ENCODE measurements around the gene SRGAP3. TPM values are rescaled to one million over a fixed set of nuclear protein-coding genes. Genes with fewer than 3 reads are reported as not detected.

SRGAP3 gene
- total and polyA plus RNA-seq, 8 donors, result 0.31 to 31.7 (median 5.8) TPM

DNA sequence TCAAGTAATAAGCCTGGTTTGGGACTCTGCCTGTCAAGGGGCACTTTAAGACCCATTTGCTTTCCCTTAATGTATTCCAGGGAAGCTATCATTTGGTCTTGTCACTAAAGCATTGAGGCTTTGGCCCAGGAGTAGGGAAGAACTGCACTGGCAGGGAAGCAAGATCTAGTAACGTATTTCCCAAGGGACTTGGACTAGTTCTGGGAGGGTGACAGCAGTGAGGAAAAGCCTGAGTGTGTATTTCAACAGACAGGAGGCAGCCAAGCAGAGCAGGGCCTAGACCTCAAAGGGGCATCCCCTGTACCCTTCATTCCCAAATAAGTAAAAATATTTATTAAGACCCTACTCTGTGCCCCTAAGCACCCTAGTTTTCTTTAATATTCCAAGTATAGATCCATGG, 92.8 kb downstream of the SRGAP3 start:
- Histone ChIP-seq H3K4me1 (peaks cover 0 to 3% (median 0%) of the 10 kb centered on the region in 4 donors), H3K9me3 (peaks cover 0 to 6% (median 4%) of the 10 kb centered on the region in 4 donors), H3K27ac (no peak overlapping the region), H3K36me3 (no peaks in the 10 kb centered on the region), H3K27me3 (no peaks in the 10 kb centered on the region), H3K4me3 (no peak overlapping the region)
- TF ChIP-seq POLR2A (IDR thresholded peaks at IDR 0.05) (no peak), POLR2AphosphoS5 (IDR thresholded peaks at IDR 0.05) (no peak), EP300 (IDR thresholded peaks at IDR 0.05) (no peak)
- TF ChIP-seq, protein P1, sequence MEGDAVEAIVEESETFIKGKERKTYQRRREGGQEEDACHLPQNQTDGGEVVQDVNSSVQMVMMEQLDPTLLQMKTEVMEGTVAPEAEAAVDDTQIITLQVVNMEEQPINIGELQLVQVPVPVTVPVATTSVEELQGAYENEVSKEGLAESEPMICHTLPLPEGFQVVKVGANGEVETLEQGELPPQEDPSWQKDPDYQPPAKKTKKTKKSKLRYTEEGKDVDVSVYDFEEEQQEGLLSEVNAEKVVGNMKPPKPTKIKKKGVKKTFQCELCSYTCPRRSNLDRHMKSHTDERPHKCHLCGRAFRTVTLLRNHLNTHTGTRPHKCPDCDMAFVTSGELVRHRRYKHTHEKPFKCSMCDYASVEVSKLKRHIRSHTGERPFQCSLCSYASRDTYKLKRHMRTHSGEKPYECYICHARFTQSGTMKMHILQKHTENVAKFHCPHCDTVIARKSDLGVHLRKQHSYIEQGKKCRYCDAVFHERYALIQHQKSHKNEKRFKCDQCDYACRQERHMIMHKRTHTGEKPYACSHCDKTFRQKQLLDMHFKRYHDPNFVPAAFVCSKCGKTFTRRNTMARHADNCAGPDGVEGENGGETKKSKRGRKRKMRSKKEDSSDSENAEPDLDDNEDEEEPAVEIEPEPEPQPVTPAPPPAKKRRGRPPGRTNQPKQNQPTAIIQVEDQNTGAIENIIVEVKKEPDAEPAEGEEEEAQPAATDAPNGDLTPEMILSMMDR (IDR thresholded peaks at IDR 0.05), result no peak
- 73 to 88% (median 82%) methylated on average over 1 of the region's 1 CpG for WGBS, 5 donors
- DNase-seq, result no peak
- intact Hi-C loops (cut with DNase I; ENCODE audit: low total_unique reads), result no loop called here

DNA sequence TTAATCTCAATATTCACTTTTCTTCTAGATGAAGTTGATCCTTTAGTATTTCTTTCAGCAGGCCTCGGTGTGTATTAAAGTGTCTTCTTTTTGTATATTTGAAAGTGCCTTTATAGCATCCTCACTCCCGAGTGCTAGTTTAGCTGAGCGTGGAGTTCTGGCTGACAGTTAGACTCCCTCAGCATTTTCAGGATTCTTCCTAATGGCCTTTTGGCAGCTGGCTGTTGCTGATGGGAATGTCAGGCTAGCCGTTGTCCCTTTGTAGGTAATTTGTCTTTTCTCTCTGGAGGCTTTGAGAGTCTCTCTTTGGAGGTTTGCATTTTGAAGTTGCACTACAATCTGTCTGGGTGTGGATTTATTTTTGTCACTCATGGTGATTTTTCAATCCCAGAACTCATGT, 94.4 kb downstream of the SRGAP3 start:
- Histone ChIP-seq H3K9me3 (peaks cover 10 to 20% (median 18%) of the 10 kb centered on the region in 4 donors), H3K27me3 (no peaks in the 10 kb centered on the region), H3K36me3 (no peaks in the 10 kb centered on the region), H3K4me3 (no peak overlapping the region), H3K27ac (no peak overlapping the region), H3K4me1 (peaks cover 0 to 3% (median 0%) of the 10 kb centered on the region in 4 donors)
- no peak for DNase-seq
- WGBS, 5 donors, result 62 to 87% (median 74%) methylated on average over 4 of the region's 4 CpGs
- TF ChIP-seq EP300 (IDR thresholded peaks at IDR 0.05) (no peak), POLR2AphosphoS5 (IDR thresholded peaks at IDR 0.05) (no peak), POLR2A (IDR thresholded peaks at IDR 0.05) (no peak)
- TF ChIP-seq, protein P1 (IDR thresholded peaks at IDR 0.05), result no peak
- intact Hi-C loops (cut with DNase I; ENCODE audit: low total_unique reads), result no loop called here

DNA sequence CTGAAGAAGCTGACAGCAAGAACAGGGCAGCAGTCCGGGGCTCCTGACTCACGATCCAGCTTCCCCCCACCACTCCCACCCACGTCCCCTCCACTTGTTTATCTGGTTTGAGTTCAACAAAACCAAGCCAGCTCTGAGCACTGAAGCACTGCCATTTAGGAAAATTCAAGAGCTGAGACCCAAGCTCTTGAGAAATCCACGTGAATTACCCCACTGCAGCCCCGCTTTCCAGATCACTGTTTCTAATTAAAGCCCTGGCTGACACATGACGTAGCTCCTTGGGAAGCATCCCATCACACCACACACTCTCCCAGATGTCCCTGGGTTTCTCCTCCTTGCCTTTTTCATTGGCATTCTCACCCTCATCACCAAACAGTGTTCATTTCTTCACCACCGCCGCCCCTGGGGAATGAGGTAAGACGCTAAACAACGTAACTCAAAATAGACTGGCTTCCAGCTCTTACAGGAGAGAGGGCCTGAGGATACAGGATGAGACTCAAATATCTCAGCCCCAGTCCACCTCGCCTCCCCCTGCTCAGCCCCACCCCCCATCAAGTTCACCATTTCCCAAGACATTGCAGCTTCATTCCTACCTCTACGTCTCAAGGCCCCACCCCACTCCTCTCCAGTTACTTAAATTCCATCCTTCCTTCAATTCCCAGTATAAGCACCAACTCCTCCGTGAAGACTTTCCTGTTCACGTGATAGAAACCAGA, 95.4 kb downstream of the SRGAP3 start:
- peak in 1 of 2 donors; percentile 66 for DNase-seq
- TF ChIP-seq POLR2AphosphoS5 (IDR thresholded peaks at IDR 0.05) (peak in 1 of 3 donors; percentile 21), POLR2A (IDR thresholded peaks at IDR 0.05) (no peak)
- peaks cover 10 to 24% (median 18%) of the 10 kb centered on the region in 4 donors for H3K9me3 ChIP-seq
- intact Hi-C loops (cut with DNase I; ENCODE audit: low total_unique reads), result no loop called here
- no peak overlapping the region for H3K4me3 ChIP-seq
- peaks cover 0 to 4% (median 2%) of the 10 kb centered on the region in 4 donors for H3K4me1 ChIP-seq
- peak overlapping the region in 1 of 5 donors; percentile 68 for H3K27ac ChIP-seq
- H3K36me3 ChIP-seq, result no peaks in the 10 kb centered on the region
- WGBS, 5 donors, result 62 to 82% (median 76%) methylated on average over 14 of the region's 14 CpGs
- no peaks in the 10 kb centered on the region for H3K27me3 ChIP-seq

DNA sequence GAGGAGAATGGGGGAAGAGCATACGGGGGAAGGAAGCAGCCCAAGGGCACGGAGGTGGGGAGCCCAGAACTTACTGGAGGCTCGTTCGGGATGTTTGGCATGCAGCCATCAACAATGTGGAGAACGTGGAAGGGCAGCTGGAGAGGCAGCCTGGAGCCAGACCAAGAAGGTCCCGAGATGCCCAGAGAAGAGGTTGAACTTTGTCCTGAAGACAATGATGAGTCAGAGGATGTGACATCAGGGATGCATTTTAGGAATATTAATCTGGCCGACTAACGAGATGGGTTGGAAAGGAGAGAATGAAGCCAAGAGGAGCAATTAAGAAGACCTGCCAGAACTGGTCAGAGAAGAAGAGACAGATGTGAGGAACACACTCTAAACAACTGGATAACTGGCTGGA, 98.2 kb downstream of the SRGAP3 start:
- TF ChIP-seq POLR2A (IDR thresholded peaks at IDR 0.05), result no peak
- no peak for TF ChIP-seq EP300 (IDR thresholded peaks at IDR 0.05)
- TF ChIP-seq, protein P1 (IDR thresholded peaks at IDR 0.05), result no peak
- TF ChIP-seq POLR2AphosphoS5 (IDR thresholded peaks at IDR 0.05), result no peak
- Histone ChIP-seq H3K27ac (no peak overlapping the region), H3K4me1 (peaks cover 0 to 12% (median 2%) of the 10 kb centered on the region in 4 donors), H3K9me3 (peaks cover 10 to 24% (median 18%) of the 10 kb centered on the region in 4 donors), H3K36me3 (no peaks in the 10 kb centered on the region), H3K4me3 (no peak overlapping the region), H3K27me3 (no peaks in the 10 kb centered on the region)
- no peak for DNase-seq
- 75 to 94% (median 88%) methylated on average over 8 of the region's 8 CpGs for WGBS, 5 donors
- intact Hi-C loops (cut with DNase I; ENCODE audit: low total_unique reads), result no loop called here

DNA sequence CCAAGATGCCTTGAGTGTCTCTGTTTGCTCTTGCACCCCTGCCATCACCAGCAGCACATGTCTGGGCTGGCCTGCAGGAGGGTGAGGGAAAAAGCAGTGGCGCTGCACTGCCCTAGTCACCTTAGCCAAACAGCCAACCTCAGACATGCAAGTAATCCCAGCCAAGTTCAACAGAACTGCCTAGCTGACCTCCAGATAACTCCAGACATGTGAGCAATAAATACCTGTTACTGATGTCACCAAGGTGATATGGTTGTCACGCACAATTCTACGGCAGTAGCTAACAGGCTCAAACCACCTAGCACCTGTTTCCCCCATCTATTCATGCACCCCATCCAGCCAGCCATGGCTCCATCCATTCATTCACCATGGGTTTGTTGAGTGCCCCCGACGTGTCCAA, 99.9 kb downstream of the SRGAP3 start:
- Histone ChIP-seq H3K36me3 (no peaks in the 10 kb centered on the region), H3K27me3 (no peaks in the 10 kb centered on the region), H3K9me3 (peaks cover 10 to 24% (median 18%) of the 10 kb centered on the region in 4 donors), H3K4me1 (peaks cover 0 to 12% (median 2%) of the 10 kb centered on the region in 4 donors), H3K27ac (peak overlapping the region; percentile 26 to 85 (median 52)), H3K4me3 (no peak overlapping the region)
- TF ChIP-seq POLR2A (IDR thresholded peaks at IDR 0.05) (no peak), POLR2AphosphoS5 (IDR thresholded peaks at IDR 0.05) (peak in 2 of 3 donors; percentile 71 to 87), EP300 (IDR thresholded peaks at IDR 0.05) (no peak)
- TF ChIP-seq, protein P1 (IDR thresholded peaks at IDR 0.05), result no peak
- DNase-seq, result peak in 1 of 2 donors; percentile 78
- intact Hi-C loops (cut with DNase I; ENCODE audit: low total_unique reads), result no loop called here
- 56 to 79% (median 66%) methylated on average over 5 of the region's 5 CpGs for WGBS, 5 donors
